K562 (cell line): ENCODE results near the gene CCDC106. TPM values are rescaled to one million over a fixed set of nuclear protein-coding genes. Genes with fewer than 3 reads are reported as not detected.

ENCODE experiments used
- ATAC-seq: fragments of 200-7000 bp; cut with Tn5 transposase; 3 replicates; pipeline ENCODE4 v1.9.1; 2020; ENCODE audit warnings: moderate library complexity
- BruUV-seq: library from RNA; stranded (reverse); fragments of 400-500 nt; replicated peaks from 2 replicates; lab custom pipeline; 2021; lab: Mats Ljungman, UMichigan
- CTCF ChIA-PET: fragments of 300-600 bp; formaldehyde crosslinking; extraction: SDS; loops from one replicate; lab custom pipeline; 2021; ENCODE audit warnings: low intra/inter-chr PET ratio; lab: Yijun Ruan, JAX
- POLR2A ChIA-PET: fragments of 300-600, 350-650 bp; sonication (Branson Sonifier 250); formaldehyde crosslinking; extraction: SDS; loops from one replicate; lab custom pipeline; 2021; ENCODE audit warnings: antibody characterized with exemption, inconsistent platforms; lab: Yijun Ruan, JAX
- DNase-seq, 4 experiments: peaks; one replicate each; pipeline versions ENCODE4 v3.0.0 to v3.0.0-alpha.2; 2011 to 2018; ENCODE audit warnings: low spot score in 3 of 4, mixed read lengths in 3 of 4; ENCODE audit errors: extremely low read depth in 1 of 4
- FAIRE-seq: peaks from 2 replicates; lab custom pipeline; 2011; peaks lifted over from hg19 to GRCh38; lab: Jason Lieb, UNC
- H2AFZ ChIP-seq: 2 replicates; pipeline ENCODE4 v1.6.0; 2011; ENCODE audit warnings: low read depth, low read length, control low read depth, inconsistent platforms
- H3K27ac ChIP-seq: fragments of 200-600 bp; 3 replicates; pipeline ENCODE4 v1.8.0; 2011; ENCODE audit warnings: low read depth, mild to moderate bottlenecking, control low read depth, inconsistent platforms, low read length, moderate library complexity, mixed read lengths; ENCODE audit errors: extremely low read depth
- H3K27me3 ChIP-seq, 2 experiments: fragments of 300-600 bp in 1 of 2; 2 replicates in 1 of 2; 3 replicates in 1 of 2; pipeline versions ENCODE4 v1.6.0 to v1.8.0; 2011; ENCODE audit warnings: inconsistent platforms in 2 of 2, low read length in 2 of 2, mild to moderate bottlenecking in 1 of 2, mixed read lengths in 1 of 2, moderate library complexity in 1 of 2; ENCODE audit not compliant: control insufficient read depth in 2 of 2, insufficient read depth in 2 of 2
- H3K36me3 ChIP-seq: fragments of 300-600 bp; 3 replicates; pipeline ENCODE4 v1.8.0; 2011; ENCODE audit warnings: mild to moderate bottlenecking, low read length, inconsistent platforms; ENCODE audit not compliant: control insufficient read depth, insufficient read depth
- H3K4me1 ChIP-seq, 2 experiments: fragments of 200-600 bp in 1 of 2; replicated peaks in 1 of 2; 2 replicates in 1 of 2; 3 replicates in 1 of 2; pipeline versions ENCODE4 v1.5.1 to v1.8.0; 2011; ENCODE audit warnings: inconsistent platforms in 2 of 2, low read length in 2 of 2, mild to moderate bottlenecking in 1 of 2, mixed read lengths in 1 of 2, moderate library complexity in 1 of 2; ENCODE audit not compliant: control insufficient read depth in 2 of 2, insufficient read depth in 2 of 2
- H3K4me2 ChIP-seq: 2 replicates; pipeline ENCODE4 v1.6.1; 2011; ENCODE audit warnings: low read length, control low read depth, inconsistent platforms, mixed read lengths; ENCODE audit not compliant: insufficient read depth
- H3K4me3 ChIP-seq: fragments of 200-600 bp; sonication (generic), shearing (Covaris generic); 2 replicates; pipeline ENCODE4 v1.5.1; 2016; ENCODE audit warnings: control low read depth, inconsistent platforms
- H3K79me2 ChIP-seq: fragments of 200-600 bp; 3 replicates; pipeline ENCODE4 v1.8.0; 2011; ENCODE audit warnings: low read length, inconsistent platforms; ENCODE audit not compliant: control insufficient read depth, insufficient read depth
- H3K9ac ChIP-seq, 2 experiments: 2 replicates each; pipeline versions ENCODE4 v1.6.0 to v1.6.1; 2011; ENCODE audit warnings: low read depth in 2 of 2, low read length in 2 of 2, control low read depth in 1 of 2, inconsistent platforms in 1 of 2, mild to moderate bottlenecking in 1 of 2, mixed read lengths in 1 of 2; ENCODE audit not compliant: insufficient read depth in 1 of 2
- H3K9me1 ChIP-seq: one replicate; pipeline ENCODE4 v1.6.0; 2011; ENCODE audit warnings: inconsistent platforms, mild to moderate bottlenecking, low read length, moderate library complexity; ENCODE audit not compliant: control insufficient read depth, insufficient read depth
- H3K9me3 ChIP-seq: replicated peaks from 2 replicates; pipeline ENCODE4 v1.5.1; 2011; ENCODE audit warnings: low read depth, low read length, inconsistent platforms; ENCODE audit not compliant: control insufficient read depth, insufficient read depth
- H4K20me1 ChIP-seq: replicated peaks from 2 replicates; pipeline ENCODE4 v1.6.1; 2011; ENCODE audit warnings: low read length, inconsistent platforms, mixed read lengths; ENCODE audit not compliant: control insufficient read depth, insufficient read depth
- HOXB6 ChIP-seq: fragments of 250-450 bp; sonication (Bioruptor Pico); IDR thresholded peaks from 2 replicates; pipeline ENCODE4 v1.5.1; 2022; ENCODE audit warnings: mild to moderate bottlenecking, borderline replicate concordance
- MAFF ChIP-seq: IDR thresholded peaks from 2 replicates; pipeline ENCODE4 v1.6.1; 2012; ENCODE audit warnings: low read length, improper control_type of control experiment
- MECOM ChIP-seq: fragments of 250-450 bp; sonication (Bioruptor Pico); IDR thresholded peaks from 2 replicates; pipeline ENCODE4 v1.8.0; 2022; ENCODE audit warnings: inconsistent platforms
- POLR2AphosphoS5 ChIP-seq: IDR thresholded peaks from 2 replicates; pipeline ENCODE4 v1.6.1; 2011; ENCODE audit warnings: mild to moderate bottlenecking, low read depth, low read length, moderate library complexity; ENCODE audit not compliant: control insufficient read depth, insufficient read depth
- POLR2G ChIP-seq: fragments of 200-400 bp; formaldehyde crosslinking; IDR thresholded peaks from 2 replicates; pipeline ENCODE4 v1.6.1; 2017; ENCODE audit warnings: low read depth, mild to moderate bottlenecking, antibody characterized with exemption, low read length, moderate library complexity
- RBFOX2 ChIP-seq: fragments of 200-400 bp; formaldehyde crosslinking; IDR thresholded peaks from 2 replicates; pipeline ENCODE4 v1.6.1; 2017; ENCODE audit warnings: low read depth, mild to moderate bottlenecking, low read length, moderate library complexity
- RBM22 ChIP-seq: fragments of 200-400 bp; formaldehyde crosslinking; IDR thresholded peaks from 2 replicates; pipeline ENCODE4 v1.6.1; 2018; ENCODE audit warnings: low read length, low read depth; ENCODE audit not compliant: poor library complexity, severe bottlenecking
- SUPT5H ChIP-seq: fragments of 450-650 bp; IDR thresholded peaks from 2 replicates; pipeline ENCODE4 v1.6.1; 2016
- XRCC4 ChIP-seq: IDR thresholded peaks from one replicate; pipeline ENCODE4 v1.6.1; 2011; ENCODE audit not compliant: insufficient read depth, insufficient read length; ENCODE audit errors: extremely low read depth
- ZBTB33 ChIP-seq: sonication (generic); formaldehyde crosslinking; IDR thresholded peaks from 2 replicates; pipeline ENCODE4 v1.8.1; 2023; ENCODE audit warnings: mild to moderate bottlenecking, missing genetic modification reagents
- ZBTB7A ChIP-seq: IDR thresholded peaks from 2 replicates; pipeline ENCODE4 v1.6.1; 2011; ENCODE audit warnings: low read depth, mild to moderate bottlenecking, low read length, moderate library complexity, borderline replicate concordance; ENCODE audit not compliant: control insufficient read depth
- ZNF507 ChIP-seq: conservative IDR thresholded peaks from 2 replicates; pipeline ENCODE4 v1.6.1; 2017; ENCODE audit warnings: missing genetic modification characterization, missing compliant biosample characterization
- WGBS: fragments of 100-300 bp; shearing (Covaris generic); methylation state at CpG from one replicate; pipeline ENCODE4 v1.1.6; 2016; ENCODE audit warnings: low coverage, mixed read lengths; ENCODE audit not compliant: insufficient coverage; ENCODE audit errors: missing lambda C conversion rate; 5-methylcytosine and 5-hydroxymethylcytosine counted together
- in situ Hi-C: fragments of 300-500 bp; cut with MboI; formaldehyde crosslinking; loops from 4 replicates; pipeline ENCODE4 v1.15.0; 2018; ENCODE audit warnings: inconsistent platforms, mixed read lengths
- intact Hi-C: fragments of 100-400 bp; cut with micrococcal nuclease; formaldehyde crosslinking; loops from 2 replicates; pipeline ENCODE4 v1.14.2; 2022
- polyA plus RNA-seq, 8 experiments: library from polyadenylated mRNA; depleted of rRNA in 4 of 8; stranded (reverse) in 5 of 8; unstranded in 3 of 8; fragments of >200 nt; fragmentation: Nextera tagmentation in 2 of 8; fragmentation: Illumina TruSeq in 1 of 8; extraction: Ambion mirVana in 2 of 8; extraction: Trizol in 1 of 8; gene quantifications; 2 replicates each; pipeline versions ENCODE4 v1.2.1 to v1.2.3, GENCODE V29; 2011 to 2014; ENCODE audit warnings: inconsistent platforms in 1 of 8, missing spikeins in 1 of 8
- total RNA-seq, 7 experiments: library from RNA; depleted of rRNA in 6 of 7; stranded (reverse); fragments of >200 nt in 6 of 7; fragmentation: Illumina TruSeq in 2 of 7; extraction: Trizol in 2 of 7; gene quantifications; 2 replicates each; pipeline versions ENCODE4 v1.2.1 to v1.2.3, GENCODE V29; 2011 to 2021; ENCODE audit warnings: low replicate concordance in 1 of 7
- TF ChIP-seq, protein P1 (sequence below), 2 experiments: IDR thresholded peaks; 2 replicates each; pipeline ENCODE4 v1.6.1; 2012; ENCODE audit warnings: improper control_type of control experiment in 2 of 2, low read depth in 2 of 2, low read length in 2 of 2, borderline replicate concordance in 1 of 2

The CCDC106 gene
- total and polyA plus RNA-seq, 9 of the 15 experiments (the other 6 are each of a cell fraction or from before 2014, with no cell fraction given): 0.10 to 27.5 (median 15.0) TPM; not detected in 1

GRCh38 chr19:55667511-55667910, 19.5 kb downstream of the CCDC106 start:
- Histone ChIP-seq H3K36me3 (peaks cover 95% of the 10 kb centered on the region), H3K9ac (0 out of 4 replicates have a peak overlapping the region, but pooled peaks of 1 of the 2 experiments have one; percentile 41), H3K9me1 (peaks cover 9% of the 10 kb centered on the region), H3K4me1 (peaks cover 10 to 28% of the 10 kb centered on the region in 2 experiments; a peak in 4 of 5 replicates), H3K79me2 (peaks cover 85% of the 10 kb centered on the region), H3K27me3 (no peaks in the 10 kb centered on the region), H2AFZ (no peak overlapping the region), H4K20me1 (peaks cover 61% of the 10 kb centered on the region), H3K4me3 (no peak overlapping the region), H3K27ac (no peak overlapping the region)
- FAIRE-seq (no peak), DNase-seq (no peak), ATAC-seq (no peak)
- POLR2A ChIA-PET: interaction anchor here (3.1 to 3.3 kb wide), 2 partner anchors 10 to 13 kb away, joined by 11 to 21 read pairs; partner anchors contain the start of gene U2AF2
- no TSS peak for BruUV-seq
- intact Hi-C loops: no loop called here
- WGBS: 97% methylated on average over 9 of the region's 12 CpGs
- no peak for TF ChIP-seq ZNF507
- TF ChIP-seq POLR2G: peak; percentile 40
- no peak for TF ChIP-seq ZBTB7A
- TF ChIP-seq SUPT5H: 0 out of 2 replicates have a peak, but pooled peaks have one; percentile 33
- TF ChIP-seq MECOM (CRISPR knock-in tag): no peak
- TF ChIP-seq RBFOX2: peak; percentile 50
- TF ChIP-seq MAFF: no peak
- peak; percentile 45 for TF ChIP-seq RBM22
- no peak for TF ChIP-seq ZBTB33 (CRISPR knock-in tag)
- no peak for TF ChIP-seq HOXB6 (CRISPR knock-in tag)
- TF ChIP-seq XRCC4: no peak
- TF ChIP-seq, protein P1, sequence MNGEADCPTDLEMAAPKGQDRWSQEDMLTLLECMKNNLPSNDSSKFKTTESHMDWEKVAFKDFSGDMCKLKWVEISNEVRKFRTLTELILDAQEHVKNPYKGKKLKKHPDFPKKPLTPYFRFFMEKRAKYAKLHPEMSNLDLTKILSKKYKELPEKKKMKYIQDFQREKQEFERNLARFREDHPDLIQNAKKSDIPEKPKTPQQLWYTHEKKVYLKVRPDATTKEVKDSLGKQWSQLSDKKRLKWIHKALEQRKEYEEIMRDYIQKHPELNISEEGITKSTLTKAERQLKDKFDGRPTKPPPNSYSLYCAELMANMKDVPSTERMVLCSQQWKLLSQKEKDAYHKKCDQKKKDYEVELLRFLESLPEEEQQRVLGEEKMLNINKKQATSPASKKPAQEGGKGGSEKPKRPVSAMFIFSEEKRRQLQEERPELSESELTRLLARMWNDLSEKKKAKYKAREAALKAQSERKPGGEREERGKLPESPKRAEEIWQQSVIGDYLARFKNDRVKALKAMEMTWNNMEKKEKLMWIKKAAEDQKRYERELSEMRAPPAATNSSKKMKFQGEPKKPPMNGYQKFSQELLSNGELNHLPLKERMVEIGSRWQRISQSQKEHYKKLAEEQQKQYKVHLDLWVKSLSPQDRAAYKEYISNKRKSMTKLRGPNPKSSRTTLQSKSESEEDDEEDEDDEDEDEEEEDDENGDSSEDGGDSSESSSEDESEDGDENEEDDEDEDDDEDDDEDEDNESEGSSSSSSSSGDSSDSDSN (IDR thresholded peaks at IDR 0.05; ENCODE audit: borderline replicate concordance in 1 of 2, low read depth in 2 of 2, low read length in 2 of 2): no peak
- no peak for TF ChIP-seq POLR2AphosphoS5
- TF ChIP-seq, all 486 proteins: peak for 4
- in situ Hi-C loops: no loop called here
- Histone ChIP-seq H3K4me2 (no peak overlapping the region), H3K9me3 (no peaks in the 10 kb centered on the region)
- CTCF ChIA-PET: no interaction called here
